ENCODE data around the gene VTI1A.

The VTI1A gene

DNA sequence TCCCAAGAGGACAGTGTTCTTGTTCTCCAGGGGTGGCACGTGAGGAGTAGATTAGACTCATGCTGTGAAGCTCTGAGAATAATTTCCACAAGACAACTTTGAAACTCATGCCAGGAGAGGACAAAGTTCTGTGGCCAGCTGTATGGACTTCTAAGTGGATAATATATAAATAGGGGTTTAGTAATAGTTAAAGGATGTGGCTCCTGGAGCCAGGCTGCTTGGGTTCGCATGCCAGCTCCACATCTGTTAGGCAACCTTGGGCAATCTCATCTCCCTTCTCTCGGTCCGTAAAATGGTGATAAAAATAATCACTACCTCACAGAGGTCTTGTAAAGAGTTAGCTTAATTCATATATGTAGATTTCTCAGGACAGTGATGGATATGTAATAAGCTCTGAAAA lies 37.3 kb upstream of the VTI1A start:
- DNase-seq (ENCODE audit: low read depth) = no peak
- no peak overlapping the region for H3K4me3 ChIP-seq (ENCODE audit: control insufficient read depth, low read depth, low read length)
- TF ChIP-seq, protein P1, sequence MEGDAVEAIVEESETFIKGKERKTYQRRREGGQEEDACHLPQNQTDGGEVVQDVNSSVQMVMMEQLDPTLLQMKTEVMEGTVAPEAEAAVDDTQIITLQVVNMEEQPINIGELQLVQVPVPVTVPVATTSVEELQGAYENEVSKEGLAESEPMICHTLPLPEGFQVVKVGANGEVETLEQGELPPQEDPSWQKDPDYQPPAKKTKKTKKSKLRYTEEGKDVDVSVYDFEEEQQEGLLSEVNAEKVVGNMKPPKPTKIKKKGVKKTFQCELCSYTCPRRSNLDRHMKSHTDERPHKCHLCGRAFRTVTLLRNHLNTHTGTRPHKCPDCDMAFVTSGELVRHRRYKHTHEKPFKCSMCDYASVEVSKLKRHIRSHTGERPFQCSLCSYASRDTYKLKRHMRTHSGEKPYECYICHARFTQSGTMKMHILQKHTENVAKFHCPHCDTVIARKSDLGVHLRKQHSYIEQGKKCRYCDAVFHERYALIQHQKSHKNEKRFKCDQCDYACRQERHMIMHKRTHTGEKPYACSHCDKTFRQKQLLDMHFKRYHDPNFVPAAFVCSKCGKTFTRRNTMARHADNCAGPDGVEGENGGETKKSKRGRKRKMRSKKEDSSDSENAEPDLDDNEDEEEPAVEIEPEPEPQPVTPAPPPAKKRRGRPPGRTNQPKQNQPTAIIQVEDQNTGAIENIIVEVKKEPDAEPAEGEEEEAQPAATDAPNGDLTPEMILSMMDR (IDR thresholded peaks at IDR 0.05; ENCODE audit: control insufficient read depth, insufficient read depth, low read depth, low read length, missing control alignments) = no peak

DNA sequence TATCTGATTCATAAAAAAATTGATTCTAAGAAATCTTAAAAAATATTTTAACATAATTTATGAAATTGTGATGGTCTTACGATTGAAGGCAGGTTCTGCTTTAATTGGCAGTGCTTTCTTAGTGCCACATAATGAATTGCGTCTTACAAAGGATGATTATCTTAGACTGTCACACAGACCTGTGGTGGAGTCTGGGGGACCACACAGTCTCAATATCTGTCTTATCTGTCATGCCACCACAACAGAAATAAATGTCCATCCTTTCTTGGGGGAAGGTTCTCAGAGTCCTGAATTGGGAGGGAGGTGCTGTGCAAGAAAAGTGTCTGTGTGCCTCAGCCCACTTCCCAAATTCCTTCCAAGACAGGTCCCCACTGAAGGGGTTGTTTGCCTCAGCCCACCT lies 34.3 kb upstream of the VTI1A start:
- no peak for DNase-seq (ENCODE audit: low read depth)
- TF ChIP-seq, protein P1 (IDR thresholded peaks at IDR 0.05; ENCODE audit: control insufficient read depth, insufficient read depth, low read depth, low read length, missing control alignments) = no peak
- no peak overlapping the region for H3K4me3 ChIP-seq (ENCODE audit: control insufficient read depth, low read depth, low read length)

DNA sequence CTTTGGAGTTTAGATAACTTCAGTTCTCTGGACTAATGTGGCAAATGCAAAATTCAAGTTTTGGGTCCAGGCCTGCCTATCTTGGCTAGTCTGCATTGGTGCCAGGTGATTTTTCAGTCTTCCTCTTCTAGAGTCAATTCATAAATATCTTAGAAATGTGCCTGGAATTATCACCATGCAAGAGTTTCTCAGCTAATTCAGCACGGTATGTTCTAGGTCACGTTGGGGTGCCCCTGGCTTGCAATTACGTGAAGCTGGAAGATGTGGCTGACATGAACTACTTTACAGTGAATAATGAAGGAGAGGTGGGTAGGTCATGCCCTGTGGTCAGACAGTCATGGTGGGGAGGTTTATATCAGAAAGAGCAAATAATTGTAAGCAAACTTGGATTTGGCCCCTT lies 25.3 kb upstream of the VTI1A start:
- no peak overlapping the region for H3K4me3 ChIP-seq (ENCODE audit: control insufficient read depth, low read depth, low read length)
- TF ChIP-seq, protein P1 (IDR thresholded peaks at IDR 0.05; ENCODE audit: control insufficient read depth, insufficient read depth, low read depth, low read length, missing control alignments) = no peak
- DNase-seq (ENCODE audit: low read depth) = no peak

DNA sequence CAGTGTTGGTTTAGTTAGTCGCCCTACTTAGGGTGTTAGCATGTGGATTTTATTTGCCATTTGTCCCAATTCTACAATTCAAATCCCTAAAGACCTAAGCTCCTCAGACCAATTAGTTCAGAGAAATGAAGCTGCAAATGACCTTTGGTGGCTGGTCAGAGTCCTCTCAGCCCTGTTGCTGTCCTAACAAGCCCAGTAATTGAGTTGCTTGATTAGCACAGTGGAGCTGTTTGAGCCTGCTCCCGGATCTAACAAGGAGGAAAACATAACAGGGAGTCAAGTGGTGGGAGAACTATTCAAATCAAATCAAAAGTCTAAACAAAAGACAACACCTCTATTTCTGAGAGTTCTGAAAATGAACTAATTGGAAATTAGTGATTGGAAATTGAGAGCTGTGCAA lies 22.4 kb upstream of the VTI1A start:
- TF ChIP-seq, protein P1 (IDR thresholded peaks at IDR 0.05; ENCODE audit: control insufficient read depth, insufficient read depth, low read depth, low read length, missing control alignments) = no peak
- no peak overlapping the region for H3K4me3 ChIP-seq (ENCODE audit: control insufficient read depth, low read depth, low read length)
- DNase-seq (ENCODE audit: low read depth) = no peak

DNA sequence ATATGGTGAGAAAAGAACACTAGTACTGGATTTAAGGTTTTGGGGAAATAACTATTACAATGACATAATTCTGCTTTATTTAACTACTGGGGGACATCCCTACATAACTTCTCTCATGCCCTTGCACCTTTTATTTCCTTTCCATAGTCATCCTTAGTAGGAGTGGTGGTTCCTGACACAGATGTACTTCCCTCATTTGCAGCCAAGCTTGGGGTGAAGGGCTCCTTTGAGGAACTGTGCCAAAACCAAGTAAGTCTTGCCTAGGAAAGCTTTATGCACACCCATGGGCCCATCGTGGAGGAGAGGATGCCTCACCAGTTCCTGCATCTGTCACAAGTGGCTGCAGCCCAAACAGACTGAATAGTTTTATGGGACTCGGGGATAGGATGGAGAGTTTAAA lies 20.9 kb upstream of the VTI1A start:
- no peak for DNase-seq (ENCODE audit: low read depth)
- H3K4me3 ChIP-seq (ENCODE audit: control insufficient read depth, low read depth, low read length) = no peak overlapping the region
- TF ChIP-seq, protein P1 (IDR thresholded peaks at IDR 0.05; ENCODE audit: control insufficient read depth, insufficient read depth, low read depth, low read length, missing control alignments) = no peak

DNA sequence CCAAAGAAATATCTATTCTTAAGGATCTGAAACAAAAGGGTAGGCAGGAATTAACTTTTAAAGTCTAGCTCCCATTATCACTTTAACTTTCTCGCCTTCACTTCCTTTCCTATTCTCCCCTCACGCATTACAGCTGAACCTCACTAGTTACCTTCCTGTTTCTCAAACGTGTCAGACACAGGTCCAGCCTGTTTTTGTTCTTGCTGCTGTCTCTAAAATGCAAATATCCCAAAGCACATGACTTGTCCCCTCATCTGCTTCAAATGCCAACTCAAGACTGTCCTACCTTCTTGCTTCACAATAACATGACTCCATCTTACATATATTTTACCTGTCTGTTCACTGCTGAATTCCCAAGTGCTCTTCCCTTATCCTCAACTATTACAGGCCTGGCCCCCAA lies 17.9 kb upstream of the VTI1A start:
- TF ChIP-seq, protein P1 (IDR thresholded peaks at IDR 0.05; ENCODE audit: control insufficient read depth, insufficient read depth, low read depth, low read length, missing control alignments) = no peak
- DNase-seq (ENCODE audit: low read depth) = no peak
- no peak overlapping the region for H3K4me3 ChIP-seq (ENCODE audit: control insufficient read depth, low read depth, low read length)

DNA sequence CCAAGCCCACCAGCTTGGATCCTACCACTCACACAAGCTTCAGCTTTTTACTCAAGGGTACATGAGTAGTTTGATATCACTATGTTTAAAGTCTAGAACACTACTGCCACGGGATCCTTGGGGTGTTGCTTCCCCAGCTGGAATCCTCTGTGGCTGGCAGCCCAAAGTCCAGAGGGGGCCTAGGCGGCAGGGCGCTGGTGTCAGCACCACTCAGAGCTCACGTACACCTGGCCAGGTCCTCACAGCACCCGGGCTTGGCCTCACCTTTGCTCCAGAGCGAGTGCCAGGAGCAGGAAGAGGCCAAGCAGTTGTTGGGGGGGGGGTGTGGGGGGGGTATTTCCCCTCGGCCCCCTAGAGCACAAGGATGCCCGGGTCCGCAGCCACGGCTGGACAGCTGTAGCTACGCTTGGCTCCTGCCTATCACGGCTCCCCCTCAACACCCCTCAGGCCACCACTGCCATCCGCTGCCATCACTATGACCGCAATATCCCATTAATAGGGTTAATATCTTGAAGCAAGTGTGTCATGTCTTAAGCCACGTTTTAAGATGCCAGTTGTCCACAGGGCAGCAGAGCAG lies 17.3 kb upstream of the VTI1A start:
- TF ChIP-seq, protein P1 (IDR thresholded peaks at IDR 0.05; ENCODE audit: control insufficient read depth, insufficient read depth, low read depth, low read length, missing control alignments) = no peak
- H3K4me3 ChIP-seq (ENCODE audit: control insufficient read depth, low read depth, low read length) = no peak overlapping the region
- no peak for DNase-seq (ENCODE audit: low read depth)
